GM20431 (cell line): ENCODE results near the gene KIAA1958.
"Not testable (repeated sequence)": the region's sequence is repeated elsewhere in the genome, so short reads cannot be mapped to it uniquely, and the experiment has no call there.

Source experiments
- in situ Hi-C: fragments of 300-500 bp; cut with MseI, MboI; formaldehyde crosslinking; loops from one replicate; pipeline ENCODE4 v1.15.0; 2020; ENCODE audit warnings: low sequenced_read_pairs; ENCODE audit not compliant: unreplicated experiment

KIAA1958 gene

GRCh38 chr9:112582371-112583262 lies 96.0 kb downstream of the KIAA1958 start:
- in situ Hi-C loops: no loop called here

- in situ Hi-C loops: no loop called here
Observed at GRCh38 chr9:112586599-112587155, 100.0 kb downstream of the KIAA1958 start.

- in situ Hi-C loops: not testable (repeated sequence)
Observed at GRCh38 chr9:112591875-112592274, 105.2 kb downstream of the KIAA1958 start.

GRCh38 chr9:112599732-112600131 lies 113.1 kb downstream of the KIAA1958 start:
- in situ Hi-C loops: no loop called here

GRCh38 chr9:112601636-112602035 lies 115.0 kb downstream of the KIAA1958 start:
- in situ Hi-C loops: no loop called here

- in situ Hi-C loops: no loop called here
Observed at GRCh38 chr9:112604790-112605189, 118.2 kb downstream of the KIAA1958 start.

GRCh38 chr9:112605518-112605917 lies 118.9 kb downstream of the KIAA1958 start:
- in situ Hi-C loops: no loop called here

GRCh38 chr9:112605963-112606699 lies 119.5 kb downstream of the KIAA1958 start:
- in situ Hi-C loops: no loop called here

- in situ Hi-C loops: no loop called here
Observed at GRCh38 chr9:112608851-112609250, 122.2 kb downstream of the KIAA1958 start.

GRCh38 chr9:112615584-112616266 lies 129.1 kb downstream of the KIAA1958 start:
- in situ Hi-C loops: no loop called here

- in situ Hi-C loops: no loop called here
Observed at GRCh38 chr9:112617371-112617770, 130.7 kb downstream of the KIAA1958 start.

- in situ Hi-C loops: no loop called here
Observed at GRCh38 chr9:112618385-112619009, 131.9 kb downstream of the KIAA1958 start.

GRCh38 chr9:112620388-112620787 lies 133.8 kb downstream of the KIAA1958 start:
- in situ Hi-C loops: no loop called here

- in situ Hi-C loops: no loop called here
Observed at GRCh38 chr9:112621018-112621655, 134.5 kb downstream of the KIAA1958 start.

GRCh38 chr9:112623198-112623597 lies 136.6 kb downstream of the KIAA1958 start:
- in situ Hi-C loops: no loop called here

GRCh38 chr9:112624711-112625707 lies 138.4 kb downstream of the KIAA1958 start:
- in situ Hi-C loops: no loop called here

GRCh38 chr9:112629671-112630485 lies 143.3 kb downstream of the KIAA1958 start:
- in situ Hi-C loops: no loop called here
